IPS-20b (cell line): Measurements from ENCODE around the gene PPP1R3F.

Experiments used
- H3K27ac ChIP-seq: one replicate; pipeline ENCODE4 v1.5.1; 2013; ENCODE audit warnings: low read length
- H3K27me3 ChIP-seq: 2 replicates; pipeline ENCODE4 v1.6.1; 2013; ENCODE audit warnings: mild to moderate bottlenecking, low read length, inconsistent platforms; ENCODE audit not compliant: insufficient read depth
- H3K36me3 ChIP-seq: 2 replicates; pipeline ENCODE4 v1.6.1; 2013; ENCODE audit warnings: low read depth, mild to moderate bottlenecking, inconsistent platforms, low read length, moderate library complexity; ENCODE audit not compliant: insufficient read depth
- H3K4me1 ChIP-seq: 2 replicates; pipeline ENCODE4 v1.6.1; 2013; ENCODE audit warnings: mild to moderate bottlenecking, control low read depth, inconsistent platforms, low read length, moderate library complexity; ENCODE audit not compliant: insufficient read depth
- H3K4me3 ChIP-seq: 2 replicates; pipeline ENCODE4 v1.5.1; 2013; ENCODE audit warnings: mild to moderate bottlenecking, low read length, inconsistent platforms
- H3K9ac ChIP-seq: 2 replicates; pipeline ENCODE4 v1.6.1; 2013; ENCODE audit warnings: low read depth, mild to moderate bottlenecking, inconsistent platforms, low read length, moderate library complexity
- H3K9me3 ChIP-seq: 2 replicates; pipeline ENCODE4 v1.6.1; 2013; ENCODE audit warnings: mild to moderate bottlenecking, low read depth, low read length, inconsistent platforms; ENCODE audit not compliant: insufficient read depth

The PPP1R3F gene

DNA sequence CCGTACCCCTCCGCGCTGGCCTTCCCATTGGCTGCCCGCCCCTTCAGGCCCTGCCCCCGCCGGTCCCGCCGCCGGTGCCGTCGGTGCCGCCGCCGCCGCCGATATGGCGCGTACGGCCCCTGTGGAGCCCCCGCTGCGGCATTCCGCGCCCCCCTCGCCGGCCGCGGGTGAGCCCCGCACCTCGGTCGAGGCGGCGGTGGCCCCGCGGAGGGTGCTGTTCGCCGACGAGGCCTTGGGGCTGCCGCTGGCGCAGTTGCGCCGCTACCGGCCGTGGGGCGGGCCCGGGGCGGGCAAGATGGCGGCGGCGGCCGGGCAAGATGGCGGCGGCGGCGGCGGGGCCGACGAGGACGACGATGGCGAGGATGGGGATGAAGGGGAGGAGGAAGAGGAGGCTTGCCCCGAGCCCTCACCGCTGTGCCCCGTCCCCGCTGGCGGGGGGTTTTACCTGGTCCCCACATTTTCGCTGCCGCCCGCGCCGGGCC, at the start of gene PPP1R3F:
PPP1R3F (plus strand) TSS at position 27 of the 482 bp plus-strand sequence; CDS start at position 104, 77 bp downstream.
- H3K27me3 ChIP-seq: no peaks in the 10 kb centered on the region
- peaks cover 20% of the 10 kb centered on the region; the same call in 1 of the 2 replicates for H3K36me3 ChIP-seq
- H3K4me1 ChIP-seq: no peaks in the 10 kb centered on the region; the same call in 1 of the 2 replicates
- peak within 1 kb of the TSS; percentile 84; the same call in 1 of the 2 replicates for H3K9ac ChIP-seq
- H3K4me3 ChIP-seq: peak within 1 kb of the TSS; percentile 74
- no peaks in the 10 kb centered on the region for H3K9me3 ChIP-seq
- H3K27ac ChIP-seq: peak within 1 kb of the TSS; percentile 85

DNA sequence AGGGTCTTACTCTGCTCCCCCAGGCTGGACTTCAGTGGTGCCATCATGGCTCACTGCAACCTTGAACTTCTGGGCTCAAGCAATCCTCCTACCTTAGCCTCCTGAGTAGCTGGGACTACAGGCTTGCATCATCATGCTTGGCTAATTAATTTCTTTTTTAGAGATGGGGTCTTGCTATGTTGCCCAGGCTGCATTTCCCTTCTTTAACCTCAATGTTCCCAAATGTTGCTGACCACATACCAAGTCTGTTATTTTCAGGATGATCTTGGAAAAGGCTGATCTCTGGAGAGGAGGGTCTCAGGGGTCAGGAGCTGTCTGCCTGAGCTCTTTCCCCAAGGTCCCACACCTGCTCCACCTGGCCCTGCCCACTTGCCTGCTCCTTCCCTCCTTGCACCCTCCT, 49.5 kb upstream of the PPP1R3F start:
- H3K27me3 ChIP-seq: no peaks in the 10 kb centered on the region
- H3K27ac ChIP-seq: no peak overlapping the region
- no peaks in the 10 kb centered on the region for H3K9me3 ChIP-seq
- no peaks in the 10 kb centered on the region for H3K4me1 ChIP-seq
- H3K9ac ChIP-seq: no peak overlapping the region
- no peaks in the 10 kb centered on the region for H3K36me3 ChIP-seq
- no peak overlapping the region for H3K4me3 ChIP-seq

DNA sequence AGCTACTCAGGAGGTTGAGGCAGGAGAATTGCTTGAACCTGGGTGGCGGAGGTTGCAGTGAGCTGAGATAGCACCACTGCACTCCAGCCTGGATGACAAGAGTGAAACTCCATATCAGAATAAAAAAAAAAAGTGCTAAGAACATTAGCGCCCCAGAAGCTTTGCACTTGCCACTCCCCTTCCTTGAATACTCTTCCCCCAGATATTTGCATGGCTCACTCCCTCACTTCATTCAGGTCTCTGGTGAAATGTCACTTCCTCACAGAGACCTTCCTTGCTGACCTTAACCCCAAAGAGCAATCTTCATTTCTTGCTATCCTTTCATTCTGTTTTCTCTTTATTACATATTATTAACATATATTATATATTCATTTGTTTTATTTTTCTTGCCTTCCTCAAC, 47.7 kb upstream of the PPP1R3F start:
- H3K27ac ChIP-seq: no peak overlapping the region
- H3K9me3 ChIP-seq: no peaks in the 10 kb centered on the region
- H3K4me3 ChIP-seq: no peak overlapping the region
- H3K9ac ChIP-seq: no peak overlapping the region
- H3K36me3 ChIP-seq: no peaks in the 10 kb centered on the region
- no peaks in the 10 kb centered on the region for H3K4me1 ChIP-seq
- H3K27me3 ChIP-seq: no peaks in the 10 kb centered on the region

- Histone ChIP-seq H3K9me3 (no peaks in the 10 kb centered on the region), H3K9ac (no peak overlapping the region), H3K36me3 (no peaks in the 10 kb centered on the region), H3K27ac (no peak overlapping the region), H3K4me1 (no peaks in the 10 kb centered on the region), H3K4me3 (no peak overlapping the region), H3K27me3 (no peaks in the 10 kb centered on the region)
Observed at GRCh38 chrX:49225858-49226257, 43.7 kb upstream of the PPP1R3F start.

DNA sequence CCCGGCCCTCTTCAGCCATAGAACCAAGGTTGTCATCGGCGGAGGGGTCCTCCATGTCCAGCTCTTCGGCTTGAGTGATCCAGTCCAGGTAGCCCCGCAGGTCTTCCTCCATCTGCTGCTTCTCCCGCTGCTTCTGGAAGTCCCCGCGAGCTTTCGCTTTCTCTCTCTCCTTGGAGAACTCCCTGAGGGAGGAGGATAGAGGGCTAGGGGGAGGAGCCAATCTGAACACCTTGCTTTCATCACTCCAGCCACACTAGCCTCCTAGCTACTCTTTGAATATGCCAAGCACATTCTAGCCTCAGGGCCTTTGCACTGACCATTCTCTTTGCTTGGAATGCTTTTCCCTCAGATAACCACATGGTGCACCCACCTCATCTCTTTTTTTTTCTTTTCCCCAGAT, 42.6 kb upstream of the PPP1R3F start:
- H3K36me3 ChIP-seq: no peaks in the 10 kb centered on the region
- no peak overlapping the region for H3K4me3 ChIP-seq
- no peaks in the 10 kb centered on the region for H3K4me1 ChIP-seq
- H3K9ac ChIP-seq: no peak overlapping the region
- H3K27ac ChIP-seq: no peak overlapping the region
- no peaks in the 10 kb centered on the region for H3K9me3 ChIP-seq
- H3K27me3 ChIP-seq: no peaks in the 10 kb centered on the region

GRCh38 chrX:49227726-49228125, 41.9 kb upstream of the PPP1R3F start:
- Histone ChIP-seq H3K9ac (no peak overlapping the region), H3K27ac (no peak overlapping the region), H3K4me1 (no peaks in the 10 kb centered on the region), H3K9me3 (no peaks in the 10 kb centered on the region), H3K27me3 (no peaks in the 10 kb centered on the region), H3K36me3 (no peaks in the 10 kb centered on the region), H3K4me3 (no peak overlapping the region)

DNA sequence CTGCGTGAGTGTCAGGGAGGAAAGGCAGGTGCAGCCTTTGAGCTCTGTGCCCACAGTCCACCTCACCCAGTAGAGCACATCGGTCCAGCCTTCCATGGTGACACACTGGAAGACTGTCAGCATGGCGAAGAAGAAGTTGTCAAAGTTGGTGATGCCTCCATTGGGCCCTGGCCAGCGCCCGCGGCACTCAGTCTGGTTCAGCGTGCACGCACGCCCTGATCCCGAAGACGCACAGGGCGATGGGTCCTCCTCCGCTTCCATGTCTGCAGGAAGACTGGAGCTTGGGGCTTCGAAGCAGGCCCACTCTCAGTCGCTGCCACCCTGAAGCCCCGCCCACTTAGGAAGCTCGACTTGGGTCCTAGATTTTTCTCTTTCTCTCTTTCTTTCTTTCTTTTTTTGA, 41.4 kb upstream of the PPP1R3F start:
- no peaks in the 10 kb centered on the region for H3K4me1 ChIP-seq
- no peak overlapping the region for H3K9ac ChIP-seq
- H3K27ac ChIP-seq: no peak overlapping the region
- no peak overlapping the region for H3K4me3 ChIP-seq
- H3K9me3 ChIP-seq: no peaks in the 10 kb centered on the region
- no peaks in the 10 kb centered on the region for H3K36me3 ChIP-seq
- no peaks in the 10 kb centered on the region for H3K27me3 ChIP-seq

- H3K27me3 ChIP-seq: no peaks in the 10 kb centered on the region
- H3K9ac ChIP-seq: peak overlapping the region; percentile 63; the same call in 1 of the 2 replicates
- peak overlapping the region; percentile 75 for H3K4me3 ChIP-seq
- no peaks in the 10 kb centered on the region for H3K36me3 ChIP-seq
- H3K27ac ChIP-seq: no peak overlapping the region
- H3K4me1 ChIP-seq: no peaks in the 10 kb centered on the region
- H3K9me3 ChIP-seq: no peaks in the 10 kb centered on the region
Observed at GRCh38 chrX:49230500-49231232, 38.9 kb upstream of the PPP1R3F start.

DNA sequence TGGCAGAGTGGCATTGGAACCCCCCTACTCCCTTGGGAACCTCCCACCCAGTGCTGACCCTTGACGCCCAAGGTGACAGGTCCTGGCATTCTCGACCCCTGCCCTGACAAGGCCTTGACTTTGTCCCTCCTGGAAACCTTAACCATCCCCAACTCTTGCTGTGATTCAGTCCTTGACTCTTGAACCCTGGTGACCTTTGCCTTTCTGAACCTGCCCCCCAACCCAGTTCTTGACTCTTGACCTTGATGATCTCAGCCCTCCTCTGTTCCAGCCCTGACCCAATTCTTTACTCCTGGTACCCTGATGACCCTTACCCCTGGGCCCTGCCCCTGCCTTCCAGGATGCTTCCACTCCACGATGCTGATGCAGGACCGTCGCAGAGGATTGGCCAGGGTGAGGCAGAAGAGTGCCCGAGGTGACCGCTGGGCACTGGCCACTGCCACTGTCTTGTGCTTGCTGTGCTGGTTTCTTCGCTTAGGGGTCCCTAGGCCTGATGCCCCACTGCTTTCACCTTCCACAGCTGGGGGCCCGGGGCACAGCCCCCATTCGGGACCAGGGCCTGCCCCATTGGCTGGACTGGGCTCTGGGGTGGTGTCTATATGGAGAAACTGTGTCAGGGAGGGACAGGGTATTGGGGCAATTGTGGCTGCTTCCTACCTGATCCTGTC, 38.1 kb upstream of the PPP1R3F start:
- peak overlapping the region; percentile 38; the same call in 1 of the 2 replicates for H3K4me3 ChIP-seq

GRCh38 chrX:49232525-49232924, 37.1 kb upstream of the PPP1R3F start:
- Histone ChIP-seq H3K4me3 (no peak overlapping the region), H3K27me3 (no peaks in the 10 kb centered on the region), H3K27ac (no peak overlapping the region), H3K36me3 (no peaks in the 10 kb centered on the region), H3K9ac (no peak overlapping the region), H3K4me1 (no peaks in the 10 kb centered on the region), H3K9me3 (no peaks in the 10 kb centered on the region)

More for the DNA sequence above, 38.1 kb upstream of the PPP1R3F start:
- no peaks in the 10 kb centered on the region for H3K9me3 ChIP-seq
- H3K4me1 ChIP-seq: no peaks in the 10 kb centered on the region
- H3K27ac ChIP-seq: no peak overlapping the region
- H3K27me3 ChIP-seq: no peaks in the 10 kb centered on the region
- no peak overlapping the region for H3K9ac ChIP-seq
- H3K36me3 ChIP-seq: no peaks in the 10 kb centered on the region

DNA sequence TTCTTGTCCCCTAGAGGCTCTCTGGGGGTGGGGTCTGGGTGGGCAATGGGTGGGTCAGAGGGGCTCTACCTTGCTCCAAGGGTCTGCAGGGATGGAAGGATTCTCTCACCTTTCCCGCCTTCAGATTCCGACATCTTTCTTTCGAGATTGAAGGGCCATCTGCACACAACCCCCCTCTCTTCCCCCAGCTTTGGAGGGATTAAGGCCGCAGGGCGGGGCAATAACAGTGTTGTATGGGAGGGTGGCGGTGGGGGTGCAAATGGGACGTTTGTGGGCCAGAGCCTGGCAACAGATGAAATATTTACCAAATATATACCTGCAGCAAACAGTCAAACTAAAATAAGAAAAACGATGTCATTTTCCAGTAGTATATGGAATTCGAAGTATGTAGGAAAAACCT, 36.4 kb upstream of the PPP1R3F start, which contains the start of gene CACNA1F:
CACNA1F (minus strand) TSS at position 165 of the 400 bp plus-strand sequence; CDS start at position 134, 31 bp downstream.
- no peak within 1 kb of the TSS for H3K9ac ChIP-seq

More for the DNA sequence above, 36.4 kb upstream of the PPP1R3F start, which contains the start of gene CACNA1F:
- no peak within 1 kb of the TSS for H3K4me3 ChIP-seq
- H3K9me3 ChIP-seq: no peaks in the 10 kb centered on the region
- no peaks in the 10 kb centered on the region for H3K27me3 ChIP-seq
- no peaks in the 10 kb centered on the region for H3K4me1 ChIP-seq
- H3K27ac ChIP-seq: no peak within 1 kb of the TSS
- H3K36me3 ChIP-seq: no peaks in the 10 kb centered on the region
